Muscle layer of colon (tissue), 2 donors: ENCODE measurements around the gene SNRNP25.
"Not testable (repeated sequence)": the region's sequence is repeated elsewhere in the genome, so short reads cannot be mapped to it uniquely, and the experiment has no call there.

ENCODE experiments used
- H3K27ac ChIP-seq: one replicate; pipeline ENCODE4 v1.7.0; 2013; ENCODE audit warnings: low read depth, mild to moderate bottlenecking, low read length, moderate library complexity
- H3K27me3 ChIP-seq, 2 donors: one replicate each; pipeline ENCODE4 v1.7.0; 2013; ENCODE audit warnings: low read length in 2 of 2, mild to moderate bottlenecking in 2 of 2; ENCODE audit not compliant: insufficient read depth in 2 of 2, control insufficient read depth in 1 of 2
- H3K36me3 ChIP-seq: one replicate; pipeline ENCODE4 v1.7.0; 2013; ENCODE audit warnings: mild to moderate bottlenecking, low read length; ENCODE audit not compliant: insufficient read depth
- H3K4me1 ChIP-seq: one replicate; pipeline ENCODE4 v1.7.0; 2013; ENCODE audit warnings: mild to moderate bottlenecking, low read length; ENCODE audit not compliant: insufficient read depth
- H3K4me3 ChIP-seq, 2 donors: one replicate each; pipeline ENCODE4 v1.7.0; 2013; ENCODE audit warnings: low read length in 2 of 2, low read depth in 1 of 2, mild to moderate bottlenecking in 1 of 2, moderate library complexity in 1 of 2
- H3K9ac ChIP-seq: one replicate; pipeline ENCODE4 v1.7.0; 2013; ENCODE audit warnings: low read length
- H3K9me3 ChIP-seq: one replicate; pipeline ENCODE4 v1.7.0; 2013; ENCODE audit warnings: mild to moderate bottlenecking, low read length
- donor health status: abdominal sarcoma.
- donor health status: Adenocarcinoma of cecum.

The SNRNP25 gene

GRCh38 chr16:44655-45054, 9.0 kb upstream of the SNRNP25 start:
- H3K4me3 ChIP-seq, result no peak overlapping the region
- H3K9me3 ChIP-seq, result no peaks in the 10 kb centered on the region
- no peaks in the 10 kb centered on the region for H3K27me3 ChIP-seq
- no peaks in the 10 kb centered on the region for H3K4me1 ChIP-seq
- H3K27ac ChIP-seq, result no peak overlapping the region
- H3K36me3 ChIP-seq, result peaks cover 11% of the 10 kb centered on the region
- H3K9ac ChIP-seq, result no peak overlapping the region

- H3K27me3 ChIP-seq, result no peaks in the 10 kb centered on the region
- H3K27ac ChIP-seq, result no peak overlapping the region
- no peaks in the 10 kb centered on the region for H3K9me3 ChIP-seq
- H3K4me1 ChIP-seq, result no peaks in the 10 kb centered on the region
- H3K36me3 ChIP-seq, result peaks cover 11% of the 10 kb centered on the region
- H3K9ac ChIP-seq, result no peak overlapping the region
- no peak overlapping the region for H3K4me3 ChIP-seq
Observed at GRCh38 chr16:45454-45853, 8.2 kb upstream of the SNRNP25 start.

GRCh38 chr16:46510-46909, 7.1 kb upstream of the SNRNP25 start:
- not testable (repeated sequence) for H3K27me3 ChIP-seq, H3K27ac ChIP-seq, H3K4me3 ChIP-seq, H3K9ac ChIP-seq, H3K4me1 ChIP-seq, H3K9me3 ChIP-seq
- peaks cover 15% of the 10 kb centered on the region for H3K36me3 ChIP-seq

GRCh38 chr16:47234-47633, 6.4 kb upstream of the SNRNP25 start:
- no peaks in the 10 kb centered on the region for H3K4me1 ChIP-seq
- peaks cover 15% of the 10 kb centered on the region for H3K36me3 ChIP-seq
- no peak overlapping the region for H3K9ac ChIP-seq
- H3K4me3 ChIP-seq, result no peak overlapping the region
- H3K27ac ChIP-seq, result no peak overlapping the region
- H3K27me3 ChIP-seq, result no peaks in the 10 kb centered on the region
- H3K9me3 ChIP-seq, result no peaks in the 10 kb centered on the region

- Histone ChIP-seq H3K4me3 (no peak overlapping the region), H3K4me1 (peaks cover 5% of the 10 kb centered on the region), H3K27me3 (no peaks in the 10 kb centered on the region)
Observed at GRCh38 chr16:50769-51591, 2.6 kb upstream of the SNRNP25 start.

GRCh38 chr16:54237-54581, 581 bp downstream of the SNRNP25 start:
- H3K27ac ChIP-seq, result peak overlapping the region; percentile 90
- peak overlapping the region; percentile 19 for H3K9ac ChIP-seq
- H3K4me1 ChIP-seq, result peaks cover 5% of the 10 kb centered on the region
- peaks cover 37% of the 10 kb centered on the region for H3K36me3 ChIP-seq
- H3K9me3 ChIP-seq, result no peaks in the 10 kb centered on the region
- H3K4me3 ChIP-seq, result peak overlapping the region; percentile 77 to 84
- no peaks in the 10 kb centered on the region for H3K27me3 ChIP-seq

More at GRCh38 chr16:50769-51591, 2.6 kb upstream of the SNRNP25 start:
- H3K9me3 ChIP-seq, result no peaks in the 10 kb centered on the region
- no peak overlapping the region for H3K9ac ChIP-seq
- H3K36me3 ChIP-seq, result peaks cover 15% of the 10 kb centered on the region
- no peak overlapping the region for H3K27ac ChIP-seq

GRCh38 chr16:55571-56136, 2.0 kb downstream of the SNRNP25 start:
- Histone ChIP-seq H3K27me3 (no peaks in the 10 kb centered on the region), H3K4me3 (no peak overlapping the region), H3K9ac (no peak overlapping the region), H3K27ac (no peak overlapping the region), H3K9me3 (no peaks in the 10 kb centered on the region), H3K4me1 (peaks cover 5% of the 10 kb centered on the region), H3K36me3 (peaks cover 52% of the 10 kb centered on the region)

- H3K4me3 ChIP-seq, result no peak overlapping the region
- peaks cover 50% of the 10 kb centered on the region for H3K36me3 ChIP-seq
- no peaks in the 10 kb centered on the region for H3K27me3 ChIP-seq
- no peaks in the 10 kb centered on the region for H3K9me3 ChIP-seq
- peaks cover 5% of the 10 kb centered on the region for H3K4me1 ChIP-seq
- no peak overlapping the region for H3K27ac ChIP-seq
- no peak overlapping the region for H3K9ac ChIP-seq
Observed at GRCh38 chr16:56231-56927, 2.8 kb downstream of the SNRNP25 start.

GRCh38 chr16:57711-58110, 4.1 kb downstream of the SNRNP25 start:
- Histone ChIP-seq H3K9me3 (no peaks in the 10 kb centered on the region), H3K27me3 (no peaks in the 10 kb centered on the region), H3K27ac (no peak overlapping the region), H3K36me3 (peaks cover 50% of the 10 kb centered on the region), H3K4me1 (peaks cover 5% of the 10 kb centered on the region), H3K9ac (no peak overlapping the region), H3K4me3 (no peak overlapping the region)

GRCh38 chr16:58491-59439, 5.1 kb downstream of the SNRNP25 start:
- H3K36me3 ChIP-seq, result peaks cover 55% of the 10 kb centered on the region
- H3K4me1 ChIP-seq, result peaks cover 5% of the 10 kb centered on the region
- H3K9me3 ChIP-seq, result no peaks in the 10 kb centered on the region
- H3K4me3 ChIP-seq, result no peak overlapping the region
- no peak overlapping the region for H3K27ac ChIP-seq
- no peak overlapping the region for H3K9ac ChIP-seq
- H3K27me3 ChIP-seq, result no peaks in the 10 kb centered on the region
